K562 (cell line): Measurements from ENCODE around the gene ARHGAP4. TPM values are rescaled to one million over a fixed set of nuclear protein-coding genes. Genes with fewer than 3 reads are reported as not detected.

Experiments used
- ATAC-seq: fragments of 200-7000 bp; cut with Tn5 transposase; 3 replicates; pipeline ENCODE4 v1.9.1; 2020; ENCODE audit warnings: moderate library complexity
- BruUV-seq: library from RNA; stranded (reverse); fragments of 400-500 nt; replicated peaks from 2 replicates; lab custom pipeline; 2021; lab: Mats Ljungman, UMichigan
- CTCF ChIA-PET: fragments of 300-600 bp; formaldehyde crosslinking; extraction: SDS; loops from one replicate; lab custom pipeline; 2021; ENCODE audit warnings: low intra/inter-chr PET ratio; lab: Yijun Ruan, JAX
- POLR2A ChIA-PET: fragments of 300-600, 350-650 bp; sonication (Branson Sonifier 250); formaldehyde crosslinking; extraction: SDS; loops from one replicate; lab custom pipeline; 2021; ENCODE audit warnings: antibody characterized with exemption, inconsistent platforms; lab: Yijun Ruan, JAX
- DNase-seq, 4 experiments: peaks; one replicate each; pipeline versions ENCODE4 v3.0.0 to v3.0.0-alpha.2; 2011 to 2018; ENCODE audit warnings: low spot score in 3 of 4, mixed read lengths in 3 of 4; ENCODE audit errors: extremely low read depth in 1 of 4
- FAIRE-seq: peaks from 2 replicates; lab custom pipeline; 2011; peaks lifted over from hg19 to GRCh38; lab: Jason Lieb, UNC
- H2AFZ ChIP-seq: 2 replicates; pipeline ENCODE4 v1.6.0; 2011; ENCODE audit warnings: low read depth, low read length, control low read depth, inconsistent platforms
- H3K27ac ChIP-seq: fragments of 200-600 bp; 3 replicates; pipeline ENCODE4 v1.8.0; 2011; ENCODE audit warnings: low read depth, mild to moderate bottlenecking, control low read depth, inconsistent platforms, low read length, moderate library complexity, mixed read lengths; ENCODE audit errors: extremely low read depth
- H3K27me3 ChIP-seq, 2 experiments: fragments of 300-600 bp in 1 of 2; 2 replicates in 1 of 2; 3 replicates in 1 of 2; pipeline versions ENCODE4 v1.6.0 to v1.8.0; 2011; ENCODE audit warnings: inconsistent platforms in 2 of 2, low read length in 2 of 2, mild to moderate bottlenecking in 1 of 2, mixed read lengths in 1 of 2, moderate library complexity in 1 of 2; ENCODE audit not compliant: control insufficient read depth in 2 of 2, insufficient read depth in 2 of 2
- H3K36me3 ChIP-seq: fragments of 300-600 bp; 3 replicates; pipeline ENCODE4 v1.8.0; 2011; ENCODE audit warnings: mild to moderate bottlenecking, low read length, inconsistent platforms; ENCODE audit not compliant: control insufficient read depth, insufficient read depth
- H3K4me1 ChIP-seq, 2 experiments: fragments of 200-600 bp in 1 of 2; replicated peaks in 1 of 2; 2 replicates in 1 of 2; 3 replicates in 1 of 2; pipeline versions ENCODE4 v1.5.1 to v1.8.0; 2011; ENCODE audit warnings: inconsistent platforms in 2 of 2, low read length in 2 of 2, mild to moderate bottlenecking in 1 of 2, mixed read lengths in 1 of 2, moderate library complexity in 1 of 2; ENCODE audit not compliant: control insufficient read depth in 2 of 2, insufficient read depth in 2 of 2
- H3K4me2 ChIP-seq: 2 replicates; pipeline ENCODE4 v1.6.1; 2011; ENCODE audit warnings: low read length, control low read depth, inconsistent platforms, mixed read lengths; ENCODE audit not compliant: insufficient read depth
- H3K4me3 ChIP-seq: fragments of 200-600 bp; sonication (generic), shearing (Covaris generic); 2 replicates; pipeline ENCODE4 v1.5.1; 2016; ENCODE audit warnings: control low read depth, inconsistent platforms
- H3K79me2 ChIP-seq: fragments of 200-600 bp; 3 replicates; pipeline ENCODE4 v1.8.0; 2011; ENCODE audit warnings: low read length, inconsistent platforms; ENCODE audit not compliant: control insufficient read depth, insufficient read depth
- H3K9ac ChIP-seq, 2 experiments: 2 replicates each; pipeline versions ENCODE4 v1.6.0 to v1.6.1; 2011; ENCODE audit warnings: low read depth in 2 of 2, low read length in 2 of 2, control low read depth in 1 of 2, inconsistent platforms in 1 of 2, mild to moderate bottlenecking in 1 of 2, mixed read lengths in 1 of 2; ENCODE audit not compliant: insufficient read depth in 1 of 2
- H3K9me1 ChIP-seq: one replicate; pipeline ENCODE4 v1.6.0; 2011; ENCODE audit warnings: inconsistent platforms, mild to moderate bottlenecking, low read length, moderate library complexity; ENCODE audit not compliant: control insufficient read depth, insufficient read depth
- H3K9me3 ChIP-seq: replicated peaks from 2 replicates; pipeline ENCODE4 v1.5.1; 2011; ENCODE audit warnings: low read depth, low read length, inconsistent platforms; ENCODE audit not compliant: control insufficient read depth, insufficient read depth
- H4K20me1 ChIP-seq: replicated peaks from 2 replicates; pipeline ENCODE4 v1.6.1; 2011; ENCODE audit warnings: low read length, inconsistent platforms, mixed read lengths; ENCODE audit not compliant: control insufficient read depth, insufficient read depth
- HCFC1 ChIP-seq: IDR thresholded peaks from 2 replicates; pipeline ENCODE4 v1.6.1; 2012; ENCODE audit warnings: low read depth, low read length, improper control_type of control experiment
- NFIC ChIP-seq: fragments of 450-650 bp; IDR thresholded peaks from 2 replicates; pipeline ENCODE4 v1.6.1; 2017; ENCODE audit warnings: mild to moderate bottlenecking, inconsistent platforms
- RREB1 ChIP-seq: fragments of 250-450 bp; sonication (Bioruptor Pico); IDR thresholded peaks from 2 replicates; pipeline ENCODE4 v1.4.0; 2020
- SMARCA4 ChIP-seq: fragments of 450-650 bp; IDR thresholded peaks from 2 replicates; pipeline ENCODE4 v1.6.1; 2016
- STAT6 ChIP-seq: sonication (generic); formaldehyde crosslinking; IDR thresholded peaks from 2 replicates; pipeline ENCODE4 v1.8.1; 2023; ENCODE audit warnings: mild to moderate bottlenecking, missing genetic modification reagents
- ZBTB7A ChIP-seq: IDR thresholded peaks from 2 replicates; pipeline ENCODE4 v1.6.1; 2011; ENCODE audit warnings: low read depth, mild to moderate bottlenecking, low read length, moderate library complexity, borderline replicate concordance; ENCODE audit not compliant: control insufficient read depth
- WGBS: fragments of 100-300 bp; shearing (Covaris generic); methylation state at CpG from one replicate; pipeline ENCODE4 v1.1.6; 2016; ENCODE audit warnings: low coverage, mixed read lengths; ENCODE audit not compliant: insufficient coverage; ENCODE audit errors: missing lambda C conversion rate; 5-methylcytosine and 5-hydroxymethylcytosine counted together
- in situ Hi-C: fragments of 300-500 bp; cut with MboI; formaldehyde crosslinking; loops from 4 replicates; pipeline ENCODE4 v1.15.0; 2018; ENCODE audit warnings: inconsistent platforms, mixed read lengths
- intact Hi-C: fragments of 100-400 bp; cut with micrococcal nuclease; formaldehyde crosslinking; loops from 2 replicates; pipeline ENCODE4 v1.14.2; 2022
- polyA plus RNA-seq, 8 experiments: library from polyadenylated mRNA; depleted of rRNA in 4 of 8; stranded (reverse) in 5 of 8; unstranded in 3 of 8; fragments of >200 nt; fragmentation: Nextera tagmentation in 2 of 8; fragmentation: Illumina TruSeq in 1 of 8; extraction: Ambion mirVana in 2 of 8; extraction: Trizol in 1 of 8; gene quantifications; 2 replicates each; pipeline versions ENCODE4 v1.2.1 to v1.2.3, GENCODE V29; 2011 to 2014; ENCODE audit warnings: inconsistent platforms in 1 of 8, missing spikeins in 1 of 8
- total RNA-seq, 7 experiments: library from RNA; depleted of rRNA in 6 of 7; stranded (reverse); fragments of >200 nt in 6 of 7; fragmentation: Illumina TruSeq in 2 of 7; extraction: Trizol in 2 of 7; gene quantifications; 2 replicates each; pipeline versions ENCODE4 v1.2.1 to v1.2.3, GENCODE V29; 2011 to 2021; ENCODE audit warnings: low replicate concordance in 1 of 7
- TF ChIP-seq, protein P1 (sequence below), 2 experiments: fragments of 450-650 bp in 1 of 2; sonication (generic) in 1 of 2; formaldehyde crosslinking; conservative IDR thresholded peaks; 2 replicates each; pipeline versions ENCODE4 v1.4.0 to v1.8.1; 2020 to 2022; ENCODE audit warnings: mild to moderate bottlenecking in 1 of 2, missing genetic modification reagents in 1 of 2
- TF ChIP-seq, protein P2 (sequence below), 3 experiments: IDR thresholded peaks in 2 of 3; conservative IDR thresholded peaks in 1 of 3; 2 replicates each; pipeline ENCODE4 v1.5.1; 2011 to 2012; ENCODE audit warnings: low read length in 3 of 3, mild to moderate bottlenecking in 3 of 3, control low read depth in 2 of 3, improper control_type of control experiment in 1 of 3, inconsistent platforms in 1 of 3, low read depth in 1 of 3, mixed read lengths in 1 of 3, moderate library complexity in 1 of 3; ENCODE audit not compliant: insufficient read depth in 2 of 3

ARHGAP4 gene
- total and polyA plus RNA-seq, 9 of the 15 experiments (the other 6 are each of a cell fraction or from before 2014, with no cell fraction given) = 0.30 to 81.8 (median 13.5) TPM

DNA sequence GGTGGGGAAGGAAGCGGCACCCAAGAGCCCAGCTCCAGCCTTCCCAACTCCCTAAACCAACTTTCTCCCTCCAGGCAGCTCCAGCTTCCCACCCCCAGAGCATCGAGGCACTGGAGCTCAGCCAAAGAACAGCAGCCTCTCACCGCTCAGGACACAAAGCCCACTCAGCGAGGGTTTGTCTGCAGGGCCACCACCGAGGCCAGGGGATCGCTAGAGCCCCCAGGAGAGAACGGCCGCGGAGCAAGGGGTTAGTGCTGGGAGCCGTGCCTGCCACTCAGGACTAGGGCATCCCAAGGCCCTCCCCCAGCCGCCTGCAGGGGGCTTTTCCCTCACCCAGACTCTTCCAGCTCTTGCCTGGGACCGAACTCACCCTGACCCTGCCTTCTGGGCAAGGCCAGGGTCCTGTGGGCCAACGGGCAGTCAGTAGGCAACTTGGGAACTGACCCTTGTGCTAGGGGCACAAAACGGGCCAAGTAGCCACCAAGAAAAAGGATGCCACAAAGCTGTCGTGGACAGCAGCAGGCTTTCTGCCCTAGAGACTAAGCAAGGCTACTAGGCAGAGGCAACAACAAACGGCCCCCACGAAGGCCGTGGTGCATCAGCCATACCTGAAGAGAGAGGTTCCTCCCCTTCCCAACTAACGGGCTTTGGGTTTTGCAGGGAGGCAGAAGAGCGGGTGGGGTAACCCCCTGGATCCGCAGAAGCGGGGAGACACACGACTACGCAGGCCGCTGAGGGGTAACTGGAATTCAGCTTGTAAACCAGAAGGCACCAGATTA is 43.2 kb upstream of the ARHGAP4 start:
- intact Hi-C loops = no loop called here
- H3K27me3 ChIP-seq = no peaks in the 10 kb centered on the region
- ChIA-PET CTCF (interaction anchor here (0.9 kb wide), 1 partner anchor 11 kb away, joined by 3 read pairs; no protein-coding TSS in a partner anchor), POLR2A (interaction anchor here (0.5 to 3.1 kb wide), 8 partner anchors 8 to 406 kb away, joined by 3 to 24 read pairs (median 4); no protein-coding TSS in a partner anchor)
- FAIRE-seq (no peak), DNase-seq (no peak), ATAC-seq (no peak)
- H3K4me2 ChIP-seq = peak overlapping the region; percentile 86
- no peak overlapping the region for H2AFZ ChIP-seq
- peaks cover 38 to 67% of the 10 kb centered on the region in 2 experiments for H3K4me1 ChIP-seq
- H3K4me3 ChIP-seq = peak overlapping the region; percentile 84
- peak overlapping the region; percentile 77 to 96 for H3K9ac ChIP-seq
- 3% methylated on average over 16 of the region's 25 CpGs for whole genome bisulfite sequencing
- H3K9me3 ChIP-seq = no peaks in the 10 kb centered on the region
- peaks cover 53% of the 10 kb centered on the region; the same call in 2 of the 3 replicates for H3K36me3 ChIP-seq
- peaks cover 52% of the 10 kb centered on the region for H4K20me1 ChIP-seq
- in situ Hi-C loops = no loop called here
- H3K27ac ChIP-seq = peak overlapping the region; percentile 74
- H3K9me1 ChIP-seq = peaks cover 5% of the 10 kb centered on the region
- H3K79me2 ChIP-seq = peaks cover 87% of the 10 kb centered on the region
- BruUV-seq = no TSS peak
- TF ChIP-seq, protein P1, sequence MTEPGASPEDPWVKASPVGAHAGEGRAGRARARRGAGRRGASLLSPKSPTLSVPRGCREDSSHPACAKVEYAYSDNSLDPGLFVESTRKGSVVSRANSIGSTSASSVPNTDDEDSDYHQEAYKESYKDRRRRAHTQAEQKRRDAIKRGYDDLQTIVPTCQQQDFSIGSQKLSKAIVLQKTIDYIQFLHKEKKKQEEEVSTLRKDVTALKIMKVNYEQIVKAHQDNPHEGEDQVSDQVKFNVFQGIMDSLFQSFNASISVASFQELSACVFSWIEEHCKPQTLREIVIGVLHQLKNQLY (CRISPR knock-in tag; conservative IDR thresholded peaks at IDR 0.05) = no peak
- TF ChIP-seq NFIC = peak; percentile 27; the same call in 1 of the 2 replicates
- TF ChIP-seq SMARCA4 = 0 out of 2 replicates have a peak, but pooled peaks have one; percentile 5
- peak; percentile 2; the same call in 1 of the 2 replicates for TF ChIP-seq ZBTB7A
- TF ChIP-seq RREB1 (CRISPR knock-in tag) = no peak
- TF ChIP-seq, protein P2, sequence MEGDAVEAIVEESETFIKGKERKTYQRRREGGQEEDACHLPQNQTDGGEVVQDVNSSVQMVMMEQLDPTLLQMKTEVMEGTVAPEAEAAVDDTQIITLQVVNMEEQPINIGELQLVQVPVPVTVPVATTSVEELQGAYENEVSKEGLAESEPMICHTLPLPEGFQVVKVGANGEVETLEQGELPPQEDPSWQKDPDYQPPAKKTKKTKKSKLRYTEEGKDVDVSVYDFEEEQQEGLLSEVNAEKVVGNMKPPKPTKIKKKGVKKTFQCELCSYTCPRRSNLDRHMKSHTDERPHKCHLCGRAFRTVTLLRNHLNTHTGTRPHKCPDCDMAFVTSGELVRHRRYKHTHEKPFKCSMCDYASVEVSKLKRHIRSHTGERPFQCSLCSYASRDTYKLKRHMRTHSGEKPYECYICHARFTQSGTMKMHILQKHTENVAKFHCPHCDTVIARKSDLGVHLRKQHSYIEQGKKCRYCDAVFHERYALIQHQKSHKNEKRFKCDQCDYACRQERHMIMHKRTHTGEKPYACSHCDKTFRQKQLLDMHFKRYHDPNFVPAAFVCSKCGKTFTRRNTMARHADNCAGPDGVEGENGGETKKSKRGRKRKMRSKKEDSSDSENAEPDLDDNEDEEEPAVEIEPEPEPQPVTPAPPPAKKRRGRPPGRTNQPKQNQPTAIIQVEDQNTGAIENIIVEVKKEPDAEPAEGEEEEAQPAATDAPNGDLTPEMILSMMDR (IDR thresholded peaks at IDR 0.05 in 2 of 3, conservative IDR thresholded peaks at IDR 0.05 in 1 of 3; ENCODE audit: insufficient read depth in 2 of 3, low read depth in 1 of 3, low read length in 3 of 3) = 0 out of 6 replicates have a peak, but pooled peaks of 1 of the 3 experiments have one; percentile 4
- no peak for TF ChIP-seq HCFC1
- no peak for TF ChIP-seq STAT6 (CRISPR knock-in tag)
